Thyroid gland (tissue), 4 donors: Measurements from ENCODE around the gene BLCAP.

Experiments
- POLR2A ChIP-seq, 2 donors: fragments of 450-650 bp; IDR thresholded peaks; one replicate each; pipeline ENCODE4 v1.6.1; 2017; ENCODE audit warnings: antibody characterized with exemption in 2 of 2, mild to moderate bottlenecking in 2 of 2, moderate library complexity in 1 of 2
- TF ChIP-seq, protein P1 (sequence below), 6 experiments: fragments of 200-600 bp in 3 of 6; fragments of 450-650 bp in 3 of 6; sonication (generic) in 3 of 6; IDR thresholded peaks; one replicate each; pipeline ENCODE4 v1.5.1; 2016 to 2019; ENCODE audit warnings: antibody characterized with exemption in 6 of 6, mild to moderate bottlenecking in 2 of 6, inconsistent platforms in 1 of 6, moderate library complexity in 1 of 6

DNA sequence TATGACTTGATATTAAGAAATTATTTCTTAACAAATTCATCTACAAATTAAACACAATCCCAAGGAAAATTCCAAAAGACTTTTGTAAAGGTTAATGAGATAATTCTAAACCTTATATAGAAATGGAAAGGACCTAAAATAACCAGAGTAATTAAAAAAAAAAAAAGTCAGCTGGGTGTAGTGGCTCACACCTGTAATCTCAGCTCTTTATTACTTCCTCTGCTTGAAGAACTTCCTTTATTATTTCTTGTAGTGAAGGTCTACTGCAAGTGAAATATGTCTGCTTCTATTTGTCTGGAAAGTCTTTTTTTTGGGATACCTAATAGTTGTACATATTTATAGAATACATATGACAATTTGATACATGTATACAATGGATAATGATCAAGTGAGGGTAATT lies 20.2 kb upstream of the BLCAP start:
- TF ChIP-seq, protein P1, sequence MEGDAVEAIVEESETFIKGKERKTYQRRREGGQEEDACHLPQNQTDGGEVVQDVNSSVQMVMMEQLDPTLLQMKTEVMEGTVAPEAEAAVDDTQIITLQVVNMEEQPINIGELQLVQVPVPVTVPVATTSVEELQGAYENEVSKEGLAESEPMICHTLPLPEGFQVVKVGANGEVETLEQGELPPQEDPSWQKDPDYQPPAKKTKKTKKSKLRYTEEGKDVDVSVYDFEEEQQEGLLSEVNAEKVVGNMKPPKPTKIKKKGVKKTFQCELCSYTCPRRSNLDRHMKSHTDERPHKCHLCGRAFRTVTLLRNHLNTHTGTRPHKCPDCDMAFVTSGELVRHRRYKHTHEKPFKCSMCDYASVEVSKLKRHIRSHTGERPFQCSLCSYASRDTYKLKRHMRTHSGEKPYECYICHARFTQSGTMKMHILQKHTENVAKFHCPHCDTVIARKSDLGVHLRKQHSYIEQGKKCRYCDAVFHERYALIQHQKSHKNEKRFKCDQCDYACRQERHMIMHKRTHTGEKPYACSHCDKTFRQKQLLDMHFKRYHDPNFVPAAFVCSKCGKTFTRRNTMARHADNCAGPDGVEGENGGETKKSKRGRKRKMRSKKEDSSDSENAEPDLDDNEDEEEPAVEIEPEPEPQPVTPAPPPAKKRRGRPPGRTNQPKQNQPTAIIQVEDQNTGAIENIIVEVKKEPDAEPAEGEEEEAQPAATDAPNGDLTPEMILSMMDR (IDR thresholded peaks at IDR 0.05) = no peak
- no peak for TF ChIP-seq POLR2A (IDR thresholded peaks at IDR 0.05)
